ENCODE data around the gene RPTOR.

RPTOR gene

DNA sequence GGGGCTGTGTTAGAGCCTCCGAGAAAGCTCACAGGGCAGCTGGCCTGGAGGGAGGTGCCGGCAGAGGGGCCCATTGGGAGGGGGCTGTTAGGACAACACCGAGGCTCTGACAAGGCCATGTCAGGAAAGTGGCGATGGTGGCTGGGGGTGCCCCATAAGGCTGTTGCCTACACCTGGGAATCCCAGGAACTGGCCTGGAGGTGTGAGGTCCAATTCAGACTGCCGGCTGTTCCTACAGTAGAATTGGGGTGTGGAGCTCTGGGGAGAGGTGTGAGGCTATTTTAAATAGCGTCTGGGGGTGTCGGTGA lies 292.0 kb downstream of the RPTOR start:
- Histone ChIP-seq H3K9ac (no peak overlapping the region), H3K9me3 (ENCODE audit: control insufficient read depth, low read length) (no peaks in the 10 kb centered on the region), H3K4me3 (ENCODE audit: low read depth, low read length) (no peak overlapping the region), H3K79me2 (no peaks in the 10 kb centered on the region), H3K4me1 (peaks cover 4% of the 10 kb centered on the region), H3K4me2 (ENCODE audit: low read length) (no peak overlapping the region), H3K36me3 (ENCODE audit: control insufficient read depth, insufficient read depth, low read length) (no peaks in the 10 kb centered on the region), H3K27ac (no peak overlapping the region), H2AFZ (no peak overlapping the region), H3K27me3 (ENCODE audit: control insufficient read depth, insufficient read depth, low read length) (no peaks in the 10 kb centered on the region)
- TF ChIP-seq, protein P1, sequence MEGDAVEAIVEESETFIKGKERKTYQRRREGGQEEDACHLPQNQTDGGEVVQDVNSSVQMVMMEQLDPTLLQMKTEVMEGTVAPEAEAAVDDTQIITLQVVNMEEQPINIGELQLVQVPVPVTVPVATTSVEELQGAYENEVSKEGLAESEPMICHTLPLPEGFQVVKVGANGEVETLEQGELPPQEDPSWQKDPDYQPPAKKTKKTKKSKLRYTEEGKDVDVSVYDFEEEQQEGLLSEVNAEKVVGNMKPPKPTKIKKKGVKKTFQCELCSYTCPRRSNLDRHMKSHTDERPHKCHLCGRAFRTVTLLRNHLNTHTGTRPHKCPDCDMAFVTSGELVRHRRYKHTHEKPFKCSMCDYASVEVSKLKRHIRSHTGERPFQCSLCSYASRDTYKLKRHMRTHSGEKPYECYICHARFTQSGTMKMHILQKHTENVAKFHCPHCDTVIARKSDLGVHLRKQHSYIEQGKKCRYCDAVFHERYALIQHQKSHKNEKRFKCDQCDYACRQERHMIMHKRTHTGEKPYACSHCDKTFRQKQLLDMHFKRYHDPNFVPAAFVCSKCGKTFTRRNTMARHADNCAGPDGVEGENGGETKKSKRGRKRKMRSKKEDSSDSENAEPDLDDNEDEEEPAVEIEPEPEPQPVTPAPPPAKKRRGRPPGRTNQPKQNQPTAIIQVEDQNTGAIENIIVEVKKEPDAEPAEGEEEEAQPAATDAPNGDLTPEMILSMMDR (IDR thresholded peaks at IDR 0.05) = no peak

- Histone ChIP-seq H3K4me1 (peaks cover 4% of the 10 kb centered on the region), H3K27me3 (ENCODE audit: control insufficient read depth, insufficient read depth, low read length) (no peaks in the 10 kb centered on the region), H3K27ac (no peak overlapping the region), H3K4me3 (ENCODE audit: low read depth, low read length) (no peak overlapping the region), H3K9me3 (ENCODE audit: control insufficient read depth, low read length) (no peaks in the 10 kb centered on the region), H3K79me2 (no peaks in the 10 kb centered on the region), H3K9ac (no peak overlapping the region), H3K36me3 (ENCODE audit: control insufficient read depth, insufficient read depth, low read length) (no peaks in the 10 kb centered on the region), H2AFZ (no peak overlapping the region), H3K4me2 (ENCODE audit: low read length) (no peak overlapping the region)
- TF ChIP-seq, protein P1 (IDR thresholded peaks at IDR 0.05) = no peak
Measured at GRCh38 chr17:80836971-80837481, 292.4 kb downstream of the RPTOR start.

DNA sequence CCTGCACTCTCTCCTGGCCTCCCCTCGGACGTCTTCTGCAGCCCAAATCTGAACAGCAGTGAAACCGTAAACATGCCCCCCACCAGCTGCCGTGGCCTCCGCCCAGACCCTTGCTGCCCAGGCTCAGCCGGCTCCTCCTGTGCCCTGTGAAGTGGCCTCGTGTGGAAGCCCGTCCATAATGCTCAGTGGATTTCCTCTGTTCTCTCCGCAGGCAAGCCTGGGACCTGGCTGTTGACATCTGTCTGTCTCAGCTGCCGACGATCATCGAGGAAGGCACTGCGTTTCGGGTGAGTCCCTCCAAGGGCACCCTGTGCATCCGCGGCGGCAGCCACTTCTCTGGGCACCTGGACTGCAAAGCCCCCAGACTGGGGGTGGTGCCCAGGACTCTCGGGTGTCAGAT lies 293.1 kb downstream of the RPTOR start:
- TF ChIP-seq, protein P1 (IDR thresholded peaks at IDR 0.05) = no peak
- H3K79me2 ChIP-seq = no peaks in the 10 kb centered on the region
- no peak overlapping the region for H2AFZ ChIP-seq
- H3K27me3 ChIP-seq (ENCODE audit: control insufficient read depth, insufficient read depth, low read length) = no peaks in the 10 kb centered on the region
- peaks cover 4% of the 10 kb centered on the region for H3K4me1 ChIP-seq
- no peak overlapping the region for H3K4me2 ChIP-seq (ENCODE audit: low read length)
- H3K36me3 ChIP-seq (ENCODE audit: control insufficient read depth, insufficient read depth, low read length) = no peaks in the 10 kb centered on the region
- H3K9ac ChIP-seq = no peak overlapping the region
- H3K9me3 ChIP-seq (ENCODE audit: control insufficient read depth, low read length) = no peaks in the 10 kb centered on the region
- no peak overlapping the region for H3K4me3 ChIP-seq (ENCODE audit: low read depth, low read length)
- H3K27ac ChIP-seq = no peak overlapping the region

DNA sequence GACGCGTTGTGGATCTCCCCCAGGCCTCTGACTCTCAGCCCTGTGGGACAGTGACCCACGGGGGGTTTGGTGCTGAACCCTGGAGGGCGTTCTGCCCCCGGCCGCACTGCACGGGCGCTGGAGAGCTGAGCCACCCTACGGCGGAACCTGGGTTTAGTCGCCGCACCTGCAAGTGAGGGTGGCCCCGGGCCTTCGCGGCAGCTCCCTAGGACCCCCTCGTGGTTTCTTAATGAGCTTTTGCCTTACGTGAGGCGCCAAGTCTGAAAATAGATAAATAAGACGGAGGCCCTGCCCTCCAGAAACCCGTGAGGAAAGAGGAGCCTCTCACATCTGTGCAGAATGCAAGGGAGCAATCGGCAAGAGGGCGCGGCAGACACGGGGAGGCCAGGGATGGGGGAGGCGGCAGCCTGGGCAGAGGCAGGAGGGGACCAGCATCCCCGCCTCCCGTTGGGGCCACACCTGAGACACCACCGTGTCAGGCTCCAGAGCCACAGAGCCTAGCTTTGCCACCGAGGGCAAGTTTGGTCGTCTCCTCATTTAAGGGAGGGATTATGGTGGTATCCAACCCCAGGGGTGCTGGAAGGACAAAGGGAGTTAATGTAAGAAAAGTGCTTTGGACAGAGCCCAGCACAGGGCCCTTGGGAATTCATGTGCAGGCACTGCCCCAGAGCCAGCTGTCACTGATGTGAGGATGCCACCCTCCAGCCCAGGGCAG lies 293.8 kb downstream of the RPTOR start:
- peaks cover under 1% of the 10 kb centered on the region for H3K4me1 ChIP-seq
- no peak overlapping the region for H3K27ac ChIP-seq
- no peaks in the 10 kb centered on the region for H3K79me2 ChIP-seq
- H2AFZ ChIP-seq = no peak overlapping the region
- no peak overlapping the region for H3K4me2 ChIP-seq (ENCODE audit: low read length)
- H3K4me3 ChIP-seq (ENCODE audit: low read depth, low read length) = no peak overlapping the region
- no peaks in the 10 kb centered on the region for H3K9me3 ChIP-seq (ENCODE audit: control insufficient read depth, low read length)
- no peaks in the 10 kb centered on the region for H3K36me3 ChIP-seq (ENCODE audit: control insufficient read depth, insufficient read depth, low read length)
- TF ChIP-seq, protein P1 (IDR thresholded peaks at IDR 0.05) = no peak
- H3K9ac ChIP-seq = no peak overlapping the region
- no peaks in the 10 kb centered on the region for H3K27me3 ChIP-seq (ENCODE audit: control insufficient read depth, insufficient read depth, low read length)

GRCh38 chr17:80839026-80839345 lies 294.3 kb downstream of the RPTOR start:
- H3K4me3 ChIP-seq (ENCODE audit: low read depth, low read length) = no peak overlapping the region
- no peaks in the 10 kb centered on the region for H3K4me1 ChIP-seq
- TF ChIP-seq, protein P1 (IDR thresholded peaks at IDR 0.05) = no peak
- H3K79me2 ChIP-seq = no peaks in the 10 kb centered on the region
- no peaks in the 10 kb centered on the region for H3K27me3 ChIP-seq (ENCODE audit: control insufficient read depth, insufficient read depth, low read length)
- no peak overlapping the region for H2AFZ ChIP-seq
- no peaks in the 10 kb centered on the region for H3K9me3 ChIP-seq (ENCODE audit: control insufficient read depth, low read length)
- no peak overlapping the region for H3K9ac ChIP-seq
- no peak overlapping the region for H3K27ac ChIP-seq
- H3K4me2 ChIP-seq (ENCODE audit: low read length) = no peak overlapping the region
- no peaks in the 10 kb centered on the region for H3K36me3 ChIP-seq (ENCODE audit: control insufficient read depth, insufficient read depth, low read length)

Data from parathyroid adenoma (tissue), 2 donors.